HepG2 (cell line): ENCODE results near the gene AFDN. TPM values are rescaled to one million over a fixed set of nuclear protein-coding genes. Genes with fewer than 3 reads are reported as not detected.

Experiments used
- ATAC-seq: fragments of 200-7000 bp; cut with Tn5 transposase; 3 replicates; pipeline ENCODE4 v1.9.1; 2020; ENCODE audit warnings: mild to moderate bottlenecking, moderate library complexity
- BruUV-seq: library from RNA; stranded (reverse); fragments of 400-500 nt; replicated peaks from 2 replicates; lab custom pipeline; 2021; lab: Mats Ljungman, UMichigan
- CTCF ChIA-PET: fragments of 300-600 bp; formaldehyde crosslinking; extraction: SDS; loops from one replicate; lab custom pipeline; 2021; ENCODE audit warnings: low total read pairs, inconsistent platforms, low intra/inter-chr PET ratio; lab: Yijun Ruan, JAX
- POLR2A ChIA-PET: fragments of 350-600 bp; sonication (Branson Sonifier 250); formaldehyde crosslinking; loops from one replicate; lab custom pipeline; 2020; ENCODE audit warnings: antibody characterized with exemption, inconsistent platforms; lab: Yijun Ruan, JAX
- DNase-seq: peaks from one replicate; pipeline ENCODE4 v3.0.0-alpha.2; 2015; ENCODE audit warnings: low spot score
- FAIRE-seq: peaks from 3 replicates; lab custom pipeline; 2011; peaks lifted over from hg19 to GRCh38; lab: Jason Lieb, UNC
- H2AFZ ChIP-seq: one replicate; pipeline ENCODE4 v1.6.1; 2011; ENCODE audit warnings: low read length, inconsistent platforms
- H3K27ac ChIP-seq: fragments of 300-600 bp; 3 replicates; pipeline ENCODE4 v1.8.0; 2011; ENCODE audit warnings: mixed run types, mild to moderate bottlenecking, mixed read lengths, low read length, inconsistent platforms; ENCODE audit not compliant: insufficient read depth; ENCODE audit errors: extremely low read length
- H3K27me3 ChIP-seq, 2 experiments: fragments of 200-600 bp in 1 of 2; 2 replicates in 1 of 2; 3 replicates in 1 of 2; pipeline versions ENCODE4 v1.6.0 to v1.8.0; 2011; ENCODE audit warnings: low read length in 2 of 2, mild to moderate bottlenecking in 2 of 2, moderate library complexity in 2 of 2, inconsistent platforms in 1 of 2; ENCODE audit not compliant: insufficient read depth in 2 of 2, control insufficient read depth in 1 of 2
- H3K36me3 ChIP-seq, 2 experiments: fragments of 200-600 bp in 1 of 2; replicated peaks in 1 of 2; 2 replicates in 1 of 2; 3 replicates in 1 of 2; pipeline versions ENCODE4 v1.5.1 to v1.8.0; 2011; ENCODE audit warnings: low read length in 2 of 2, inconsistent platforms in 1 of 2; ENCODE audit not compliant: insufficient read depth in 2 of 2, control insufficient read depth in 1 of 2
- H3K4me1 ChIP-seq: 2 replicates; pipeline ENCODE4 v1.5.1; 2012; ENCODE audit warnings: low read length, inconsistent platforms; ENCODE audit not compliant: insufficient read depth
- H3K4me2 ChIP-seq: 2 replicates; pipeline ENCODE4 v1.6.0; 2011; ENCODE audit warnings: low read depth, low read length, inconsistent platforms
- H3K4me3 ChIP-seq, 3 experiments: fragments of 200-600 bp in 1 of 3; sonication (generic), shearing (Covaris generic) in 1 of 3; replicated peaks in 1 of 3; 2 replicates each; pipeline ENCODE4 v1.5.1; 2011 to 2016; ENCODE audit warnings: low read length in 3 of 3, inconsistent platforms in 2 of 3, low read depth in 2 of 3, mild to moderate bottlenecking in 2 of 3, control low read depth in 1 of 3, mixed read lengths in 1 of 3; ENCODE audit not compliant: insufficient read depth in 1 of 3
- H3K79me2 ChIP-seq: one replicate; pipeline ENCODE4 v1.6.1; 2011; ENCODE audit warnings: low read length, inconsistent platforms; ENCODE audit not compliant: insufficient read depth
- H3K9ac ChIP-seq: 2 replicates; pipeline ENCODE4 v1.6.0; 2011; ENCODE audit warnings: mild to moderate bottlenecking, low read depth, low read length, inconsistent platforms; ENCODE audit not compliant: insufficient read depth
- H3K9me3 ChIP-seq: 2 replicates; pipeline ENCODE4 v1.5.1; 2012; ENCODE audit warnings: mild to moderate bottlenecking, low read length
- H4K20me1 ChIP-seq: 2 replicates; pipeline ENCODE4 v1.6.0; 2011; ENCODE audit warnings: inconsistent platforms, mild to moderate bottlenecking, low read length, moderate library complexity; ENCODE audit not compliant: insufficient read depth
- AGO2 ChIP-seq: fragments of 200-400 bp; formaldehyde crosslinking; optimal IDR thresholded peaks from 2 replicates; pipeline ENCODE3; 2017; ENCODE audit warnings: mild to moderate bottlenecking, low read depth, low read length, moderate library complexity
- ELF4 ChIP-seq: sonication (generic); formaldehyde crosslinking; IDR thresholded peaks from 2 replicates; pipeline ENCODE4 v1.5.0; 2020; ENCODE audit warnings: missing genetic modification reagents, mild to moderate bottlenecking, moderate library complexity, borderline replicate concordance
- GTF3A ChIP-seq: sonication (generic); formaldehyde crosslinking; conservative IDR thresholded peaks from 2 replicates; pipeline ENCODE4 v1.4.0; 2020; ENCODE audit warnings: mild to moderate bottlenecking, missing genetic modification reagents
- MLXIP ChIP-seq: sonication (generic); formaldehyde crosslinking; IDR thresholded peaks from 2 replicates; pipeline ENCODE4 v1.9.0; 2021; ENCODE audit warnings: missing genetic modification reagents, borderline replicate concordance
- PAF1 ChIP-seq: IDR thresholded peaks from 2 replicates; pipeline ENCODE4 v1.6.1; 2016; ENCODE audit warnings: missing genetic modification reagents, missing compliant biosample characterization
- PAWR ChIP-seq: sonication (generic); formaldehyde crosslinking; IDR thresholded peaks from 2 replicates; pipeline ENCODE4 v1.4.0; 2020; ENCODE audit warnings: missing genetic modification reagents, mild to moderate bottlenecking, borderline replicate concordance
- PHF5A ChIP-seq: IDR thresholded peaks from one replicate; pipeline ENCODE4 v1.6.1; 2018; ENCODE audit warnings: low read depth, missing genetic modification reagents; ENCODE audit not compliant: unreplicated experiment
- RBM22 ChIP-seq: fragments of 200-400 bp; formaldehyde crosslinking; optimal IDR thresholded peaks from 2 replicates; pipeline ENCODE3; 2017; ENCODE audit warnings: mild to moderate bottlenecking, low read length, moderate library complexity
- ZNF549 ChIP-seq: sonication (generic); formaldehyde crosslinking; IDR thresholded peaks from 2 replicates; pipeline ENCODE4 v1.5.0; 2020; ENCODE audit warnings: missing genetic modification reagents
- WGBS: methylation state at CpG from one replicate; pipeline ENCODE4 v1.1.6; 2017; ENCODE audit warnings: low lambda C conversion rate; 5-methylcytosine and 5-hydroxymethylcytosine counted together
- in situ Hi-C: cut with HindIII; loops from 2 replicates; pipeline ENCODE4 v1.10.0; 2017; ENCODE audit warnings: low pct_unique_long_range_greater_than_20kb; ENCODE audit not compliant: extremely low pct_ligation_motif_present
- intact Hi-C: fragments of 100-400 bp; cut with micrococcal nuclease; formaldehyde crosslinking; loops from one replicate; pipeline ENCODE4 v1.10.0; 2022; ENCODE audit not compliant: unreplicated experiment
- polyA plus RNA-seq, 8 experiments: library from polyadenylated mRNA; depleted of rRNA in 3 of 8; stranded (reverse) in 7 of 8; unstranded in 1 of 8; fragments of >200 nt; fragmentation: Illumina TruSeq in 4 of 8; extraction: Trizol in 4 of 8; gene quantifications; 2 replicates each; pipeline versions ENCODE4 v1.2.1 to v1.2.3, GENCODE V29; 2011 to 2016; ENCODE audit warnings: low read depth in 4 of 8, missing spikeins in 1 of 8, mixed read lengths in 1 of 8; ENCODE audit not compliant: insufficient read depth in 1 of 8
- total RNA-seq, 5 experiments: library from RNA; depleted of rRNA; stranded (reverse); fragments of >200 nt; fragmentation: Illumina TruSeq; extraction: Trizol; gene quantifications; 2 replicates each; pipeline ENCODE4 v1.2.3, GENCODE V29; 2016; ENCODE audit warnings: low read depth in 1 of 5
- TF ChIP-seq, protein P1 (sequence below): IDR thresholded peaks from 2 replicates; pipeline ENCODE4 v1.4.0; 2020; ENCODE audit warnings: mild to moderate bottlenecking, missing genetic modification reagents

AFDN gene
- total and polyA plus RNA-seq, 2 of the 13 experiments (the other 11 are each of a cell fraction or from before 2014, with no cell fraction given): 136 to 151 TPM

GRCh38 chr6:167973148-167973885 lies 146.6 kb downstream of the AFDN start:
- H3K27ac ChIP-seq: no peak overlapping the region
- no TSS peak for BruUV-seq
- no peak overlapping the region for H2AFZ ChIP-seq
- in situ Hi-C loops: no loop called here
- no peaks in the 10 kb centered on the region for H4K20me1 ChIP-seq
- WGBS: 90% methylated on average over 9 of the region's 9 CpGs
- H3K79me2 ChIP-seq: no peaks in the 10 kb centered on the region
- intact Hi-C loops: no loop called here
- ChIA-PET CTCF (no interaction called here), POLR2A (no interaction called here)
- H3K9ac ChIP-seq: no peak overlapping the region
- no peaks in the 10 kb centered on the region for H3K27me3 ChIP-seq
- peak; percentile 15 for ATAC-seq
- DNase-seq: no peak
- TF ChIP-seq AGO2: peak; percentile 69
- TF ChIP-seq PAWR: no peak
- TF ChIP-seq PAF1 (CRISPR knock-in tag): 0 out of 2 replicates have a peak, but pooled peaks have one; percentile 26
- no peak for TF ChIP-seq ZNF549 (CRISPR knock-in tag)
- TF ChIP-seq RBM22: peak; percentile 10
- TF ChIP-seq GTF3A (CRISPR knock-in tag): no peak
- H3K36me3 ChIP-seq: peaks cover 5 to 24% of the 10 kb centered on the region in 2 experiments
- H3K4me1 ChIP-seq: peaks cover 6% of the 10 kb centered on the region
- no peak for FAIRE-seq
- H3K4me2 ChIP-seq: no peak overlapping the region
- H3K9me3 ChIP-seq: no peaks in the 10 kb centered on the region
- H3K4me3 ChIP-seq: no peak overlapping the region

DNA sequence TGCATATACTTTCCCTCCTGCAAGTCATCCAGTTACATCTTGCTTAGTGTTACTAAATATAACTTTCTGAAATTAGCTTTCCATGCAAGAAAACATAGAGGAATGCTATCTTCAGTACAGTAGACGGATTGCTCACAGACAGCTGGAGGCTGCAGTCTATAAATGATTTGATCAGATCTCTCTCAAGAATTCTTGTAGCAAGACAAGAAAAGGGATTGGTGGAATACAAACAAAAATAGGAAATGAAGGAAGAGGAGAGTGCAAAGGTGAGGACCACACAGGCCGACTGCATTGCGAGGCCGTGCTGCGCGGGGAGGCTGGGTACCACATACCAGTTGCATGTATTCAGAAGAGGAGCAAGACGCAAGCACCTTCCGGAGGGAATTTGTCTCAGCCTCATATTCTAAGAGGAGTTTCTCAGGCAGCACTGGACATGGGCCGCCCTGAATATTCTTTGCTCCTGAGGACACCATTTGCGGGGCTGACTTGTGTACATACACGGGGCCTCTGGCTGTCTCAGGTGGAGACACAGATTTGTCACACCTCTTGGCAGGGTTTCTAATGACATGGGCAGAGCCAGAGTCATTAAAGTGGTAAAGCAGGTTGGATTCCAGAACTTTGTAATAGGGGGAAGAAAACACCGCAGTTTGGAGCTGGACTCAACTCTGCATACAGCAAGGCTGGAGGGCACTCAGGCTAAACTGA lies 148.1 kb downstream of the AFDN start:
- no peaks in the 10 kb centered on the region for H3K9me3 ChIP-seq
- no peak overlapping the region for H3K27ac ChIP-seq
- no peak for FAIRE-seq
- no peaks in the 10 kb centered on the region for H4K20me1 ChIP-seq
- H3K9ac ChIP-seq: no peak overlapping the region
- H3K27me3 ChIP-seq: no peaks in the 10 kb centered on the region
- H3K4me3 ChIP-seq: no peak overlapping the region
- CTCF ChIA-PET: no interaction called here
- no peaks in the 10 kb centered on the region for H3K79me2 ChIP-seq
- in situ Hi-C loops: no loop called here
- DNase-seq: no peak
- WGBS: 85% methylated on average over 12 of the region's 12 CpGs
- no TSS peak for BruUV-seq
- intact Hi-C loops: no loop called here
- peaks cover 21% of the 10 kb centered on the region for H3K4me1 ChIP-seq
- H3K36me3 ChIP-seq: peaks cover 3 to 9% of the 10 kb centered on the region in 2 experiments
- peak; percentile 21 for ATAC-seq
- POLR2A ChIA-PET: no interaction called here
- H3K4me2 ChIP-seq: no peak overlapping the region
- no peak overlapping the region for H2AFZ ChIP-seq
- TF ChIP-seq MLXIP (CRISPR knock-in tag) (no peak), PHF5A (CRISPR knock-in tag) (no peak), ELF4 (CRISPR knock-in tag) (no peak)
- TF ChIP-seq, protein P1, sequence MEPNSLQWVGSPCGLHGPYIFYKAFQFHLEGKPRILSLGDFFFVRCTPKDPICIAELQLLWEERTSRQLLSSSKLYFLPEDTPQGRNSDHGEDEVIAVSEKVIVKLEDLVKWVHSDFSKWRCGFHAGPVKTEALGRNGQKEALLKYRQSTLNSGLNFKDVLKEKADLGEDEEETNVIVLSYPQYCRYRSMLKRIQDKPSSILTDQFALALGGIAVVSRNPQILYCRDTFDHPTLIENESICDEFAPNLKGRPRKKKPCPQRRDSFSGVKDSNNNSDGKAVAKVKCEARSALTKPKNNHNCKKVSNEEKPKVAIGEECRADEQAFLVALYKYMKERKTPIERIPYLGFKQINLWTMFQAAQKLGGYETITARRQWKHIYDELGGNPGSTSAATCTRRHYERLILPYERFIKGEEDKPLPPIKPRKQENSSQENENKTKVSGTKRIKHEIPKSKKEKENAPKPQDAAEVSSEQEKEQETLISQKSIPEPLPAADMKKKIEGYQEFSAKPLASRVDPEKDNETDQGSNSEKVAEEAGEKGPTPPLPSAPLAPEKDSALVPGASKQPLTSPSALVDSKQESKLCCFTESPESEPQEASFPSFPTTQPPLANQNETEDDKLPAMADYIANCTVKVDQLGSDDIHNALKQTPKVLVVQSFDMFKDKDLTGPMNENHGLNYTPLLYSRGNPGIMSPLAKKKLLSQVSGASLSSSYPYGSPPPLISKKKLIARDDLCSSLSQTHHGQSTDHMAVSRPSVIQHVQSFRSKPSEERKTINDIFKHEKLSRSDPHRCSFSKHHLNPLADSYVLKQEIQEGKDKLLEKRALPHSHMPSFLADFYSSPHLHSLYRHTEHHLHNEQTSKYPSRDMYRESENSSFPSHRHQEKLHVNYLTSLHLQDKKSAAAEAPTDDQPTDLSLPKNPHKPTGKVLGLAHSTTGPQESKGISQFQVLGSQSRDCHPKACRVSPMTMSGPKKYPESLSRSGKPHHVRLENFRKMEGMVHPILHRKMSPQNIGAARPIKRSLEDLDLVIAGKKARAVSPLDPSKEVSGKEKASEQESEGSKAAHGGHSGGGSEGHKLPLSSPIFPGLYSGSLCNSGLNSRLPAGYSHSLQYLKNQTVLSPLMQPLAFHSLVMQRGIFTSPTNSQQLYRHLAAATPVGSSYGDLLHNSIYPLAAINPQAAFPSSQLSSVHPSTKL (CRISPR knock-in tag): no peak
